NCI-H82 (cell line): ENCODE results near the gene SHH.
"Not testable (repeated sequence)": the region's sequence is repeated elsewhere in the genome, so short reads cannot be mapped to it uniquely, and the experiment has no call there.

ENCODE experiments used
- DNase-seq: peaks from one replicate; lab custom pipeline; 2025; lab: John Stamatoyannopoulos, UW

SHH gene

DNA sequence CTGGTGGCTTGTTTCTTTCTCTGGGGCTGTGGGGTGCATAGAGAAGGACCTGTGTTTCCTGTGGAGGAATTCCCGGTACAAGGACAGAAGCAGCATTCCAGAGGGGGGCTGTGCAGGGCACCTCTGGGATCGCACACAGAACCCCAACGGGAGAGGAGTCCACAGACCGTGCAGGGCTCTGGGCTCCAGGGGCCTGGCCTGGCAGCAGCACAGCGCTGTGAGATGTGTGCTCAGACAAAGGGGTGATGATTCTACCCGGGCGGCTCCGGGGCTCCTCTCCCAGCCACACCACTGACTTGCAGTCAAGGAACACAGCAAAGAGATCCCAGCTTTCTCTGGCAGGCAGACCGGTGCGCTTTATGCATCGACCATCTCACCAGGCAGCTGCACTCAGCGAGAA lies 6.9 kb upstream of the SHH start:
- DNase-seq = no peak

DNA sequence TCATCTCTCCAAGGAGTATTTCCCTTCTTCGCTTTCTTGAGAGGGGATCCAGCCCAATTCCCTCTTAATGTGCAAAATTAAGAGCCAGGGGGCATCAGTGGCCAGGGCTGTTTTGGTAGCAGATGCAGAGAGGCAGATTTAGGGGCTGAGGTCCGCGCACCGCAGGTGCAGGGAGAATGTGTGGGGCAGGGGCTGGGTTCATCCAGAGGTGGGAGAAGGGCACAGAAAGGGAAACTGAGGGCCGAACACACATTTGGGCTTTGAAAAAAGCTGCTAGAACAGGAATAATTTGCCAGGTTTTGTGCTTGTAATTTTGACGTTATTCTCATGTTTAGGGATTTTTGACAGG lies 6.5 kb upstream of the SHH start:
- DNase-seq = no peak

DNA sequence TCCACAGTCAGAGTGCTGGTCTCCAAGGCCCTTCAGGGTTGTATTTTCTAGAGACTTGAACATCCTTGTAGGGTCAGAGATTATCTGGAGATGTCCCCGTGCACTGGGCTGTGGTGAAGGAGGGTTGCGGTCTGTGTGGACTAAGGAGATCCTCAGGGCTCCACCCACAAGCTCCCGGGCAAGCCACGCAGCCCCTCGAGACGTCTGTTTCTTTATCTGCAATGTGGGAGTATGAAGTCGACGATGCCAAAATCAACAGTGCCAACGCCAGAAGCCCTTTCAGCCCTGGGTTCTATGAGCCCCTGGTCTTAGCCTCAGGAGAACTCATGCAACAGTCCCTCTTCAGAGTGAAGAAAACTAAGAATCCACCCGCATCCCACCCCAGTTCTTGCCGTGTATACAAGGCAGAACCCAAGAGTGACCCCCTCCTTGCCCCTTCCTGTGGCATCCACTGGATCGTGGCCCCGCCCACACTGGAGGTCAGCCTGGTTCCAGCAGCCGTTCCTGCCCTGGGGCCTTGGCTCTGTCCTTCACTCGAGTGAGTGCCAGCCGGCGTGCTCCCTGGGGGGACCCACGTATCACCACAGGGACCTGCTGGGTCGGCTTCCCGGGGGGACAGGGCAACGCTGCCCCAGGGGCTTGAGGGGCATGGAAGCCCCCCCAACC lies 6.0 kb upstream of the SHH start:
- no peak for DNase-seq

GRCh38 chr7:155817515-155817914 lies 5.3 kb upstream of the SHH start:
- not testable (repeated sequence) for DNase-seq

- no peak for DNase-seq
Observed at GRCh38 chr7:155816996-155817395, 4.7 kb upstream of the SHH start.

GRCh38 chr7:155816192-155816508 lies 3.9 kb upstream of the SHH start:
- no peak for DNase-seq

- peak; percentile 42 for DNase-seq
Observed at GRCh38 chr7:155815332-155816191, 3.3 kb upstream of the SHH start.

GRCh38 chr7:155814316-155815276 lies 2.3 kb upstream of the SHH start:
- no peak for DNase-seq

DNA sequence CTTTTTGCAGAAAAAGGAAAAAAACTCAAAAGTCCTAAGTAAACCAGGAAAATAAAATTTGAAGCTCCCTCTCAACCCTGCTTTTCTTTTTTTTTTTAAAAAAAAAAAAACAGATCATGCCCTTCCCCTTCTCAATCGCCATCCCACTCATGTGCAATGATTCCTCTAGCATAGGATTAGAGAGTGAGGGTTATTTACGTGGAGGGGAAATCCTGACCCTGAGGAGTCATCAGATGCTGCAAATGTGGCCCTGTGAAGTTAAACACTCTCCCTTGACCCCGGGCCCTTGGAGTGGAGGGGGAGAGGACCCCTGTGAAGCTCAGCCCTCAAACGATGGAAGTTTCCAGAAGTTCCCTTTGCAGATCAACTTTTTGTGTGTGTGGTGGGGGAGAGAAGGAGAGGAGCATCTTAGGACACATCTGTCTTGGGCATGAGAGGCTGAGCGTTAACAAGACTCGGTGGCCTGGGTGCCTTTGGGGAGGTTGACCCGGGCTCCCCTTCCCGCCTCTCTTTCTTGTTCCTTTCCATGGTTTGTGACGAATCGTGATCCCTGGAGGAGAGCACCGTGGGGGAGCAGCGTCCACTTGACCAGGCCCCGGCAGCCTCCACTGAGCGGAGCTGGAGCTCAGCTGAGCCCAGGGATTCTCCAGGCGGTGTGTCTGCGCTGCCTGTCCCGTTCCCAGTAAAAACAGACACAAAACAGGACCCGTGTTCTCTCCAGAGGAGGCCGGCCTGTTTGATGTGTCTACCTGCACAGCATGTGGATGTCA lies 1.5 kb upstream of the SHH start:
- no peak for DNase-seq

GRCh38 chr7:155813125-155813524 lies 862 bp upstream of the SHH start:
- no peak for DNase-seq

GRCh38 chr7:155811560-155811894 lies 736 bp downstream of the SHH start:
- DNase-seq = no peak

GRCh38 chr7:155810770-155811559 lies 1.3 kb downstream of the SHH start:
- no peak for DNase-seq

- DNase-seq = no peak
Observed at GRCh38 chr7:155809947-155810769, 2.1 kb downstream of the SHH start.

DNA sequence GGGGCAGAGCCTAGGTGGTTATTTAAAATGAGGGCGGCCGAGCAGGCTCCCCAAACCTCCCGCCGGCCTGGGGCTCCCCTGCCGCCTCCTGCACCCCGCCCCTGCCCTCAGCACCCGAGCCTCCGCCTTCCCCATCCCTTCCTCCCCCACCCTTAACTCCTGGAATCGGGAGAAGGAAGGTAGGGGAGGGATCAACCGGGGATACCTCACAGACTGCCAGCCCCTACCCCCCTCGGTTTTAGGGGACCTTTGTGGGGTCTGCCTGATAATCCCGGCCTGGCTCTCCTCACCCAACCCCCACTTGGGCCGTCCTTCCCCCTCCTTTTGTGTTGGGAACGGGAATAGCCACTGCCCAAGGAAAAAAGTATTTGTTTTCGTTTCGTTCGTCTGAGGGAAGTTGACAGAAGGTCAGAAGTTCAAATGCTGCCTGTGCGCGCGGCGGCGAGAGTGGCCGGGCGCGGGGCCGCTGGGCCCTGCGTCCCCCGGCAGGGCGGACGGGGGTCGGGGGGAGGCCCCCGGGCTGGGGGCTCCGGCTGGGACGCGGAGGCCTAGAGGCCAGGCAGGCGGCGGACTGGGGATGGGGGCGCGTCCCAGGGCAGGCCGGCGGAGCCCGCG lies 2.8 kb downstream of the SHH start:
- no peak for DNase-seq

DNA sequence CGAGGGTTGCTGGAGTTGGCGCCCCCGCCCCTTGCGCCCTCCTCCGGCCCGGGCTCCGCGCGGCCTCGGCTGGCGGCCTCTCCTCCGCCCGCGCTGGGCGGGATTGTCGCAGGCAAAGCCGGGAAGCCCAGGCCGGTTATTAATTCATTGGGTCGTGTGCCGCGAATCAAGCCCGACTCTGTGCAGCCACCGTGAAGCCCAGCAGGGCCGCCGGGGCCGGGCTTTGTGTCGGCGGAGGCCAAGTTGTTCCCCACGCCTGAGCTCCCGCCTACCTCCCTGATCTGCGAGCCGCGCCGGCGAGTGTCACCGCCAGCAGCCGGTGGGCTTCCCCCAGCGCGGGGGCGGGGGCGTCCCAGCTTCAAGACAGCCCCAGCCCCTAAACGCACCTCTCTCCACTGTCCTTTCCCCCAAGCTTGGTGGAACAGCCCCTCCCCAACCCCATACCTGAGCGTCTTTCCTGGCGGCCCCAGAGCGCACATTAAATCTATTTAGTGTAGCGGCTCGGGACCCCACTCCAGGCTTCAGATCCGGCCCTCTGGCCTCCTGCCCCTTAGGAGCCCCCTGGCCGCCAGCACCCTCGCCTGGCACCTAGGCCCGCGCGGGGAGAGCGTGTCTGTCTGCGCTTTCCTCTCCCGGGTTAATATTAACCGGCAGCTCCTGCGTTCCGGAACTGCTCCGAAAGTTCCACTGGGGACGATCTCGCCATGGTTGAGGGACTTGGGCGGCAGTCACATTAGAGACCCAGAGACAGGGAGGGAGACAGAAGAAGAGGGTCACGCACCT lies 3.5 kb downstream of the SHH start:
- no peak for DNase-seq

DNA sequence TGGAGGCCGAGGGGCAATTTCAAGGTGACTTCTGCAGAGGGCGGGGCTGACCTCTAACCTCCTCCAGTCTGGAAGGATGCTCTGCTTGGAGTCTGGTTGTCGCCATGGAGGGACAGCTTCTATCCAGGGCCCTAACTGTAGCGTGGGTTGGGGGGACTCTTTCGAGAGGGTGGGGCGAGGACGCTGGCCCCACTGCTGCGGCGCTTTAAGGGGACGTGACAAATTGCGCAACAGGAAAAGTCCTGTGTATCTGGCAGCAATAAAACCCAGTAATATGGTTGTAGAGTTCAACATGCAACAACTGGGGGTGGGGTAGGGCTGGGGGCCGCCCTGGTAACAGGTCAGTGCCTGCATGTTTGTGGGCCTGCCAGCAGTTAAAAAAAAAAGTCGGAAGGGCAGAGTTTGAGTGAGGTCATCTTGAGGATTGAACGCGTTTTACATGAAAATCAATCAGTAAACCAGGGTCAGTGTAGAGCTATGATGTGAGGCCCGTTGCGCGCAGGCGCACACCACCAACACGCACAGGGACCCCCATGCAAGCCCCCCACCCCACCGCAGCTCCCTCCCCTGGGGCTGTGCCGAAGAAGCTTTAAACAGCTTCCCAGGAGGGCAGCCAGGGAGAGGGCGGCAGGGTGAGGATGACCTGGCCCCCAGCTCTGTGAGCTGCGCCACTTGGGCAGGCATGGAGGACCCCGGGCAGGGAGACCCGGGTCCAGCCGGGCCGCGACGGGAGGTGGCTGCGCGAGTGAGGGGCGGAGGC lies 4.3 kb downstream of the SHH start:
- no peak for DNase-seq

GRCh38 chr7:155807065-155807671 lies 5.1 kb downstream of the SHH start:
- no peak for DNase-seq
